ENCODE data around the gene MRPL20. TPM values are rescaled to one million over a fixed set of nuclear protein-coding genes. Genes with fewer than 3 reads are reported as not detected.
A peak's percentile ranks its signal among the peaks of the same experiment; 100 is the strongest.

Gene MRPL20
- total and polyA plus RNA-seq, 9 of the 15 experiments (the other 6 are each of a cell fraction or from before 2014, with no cell fraction given) = 180 to 671 (median 229) TPM

DNA sequence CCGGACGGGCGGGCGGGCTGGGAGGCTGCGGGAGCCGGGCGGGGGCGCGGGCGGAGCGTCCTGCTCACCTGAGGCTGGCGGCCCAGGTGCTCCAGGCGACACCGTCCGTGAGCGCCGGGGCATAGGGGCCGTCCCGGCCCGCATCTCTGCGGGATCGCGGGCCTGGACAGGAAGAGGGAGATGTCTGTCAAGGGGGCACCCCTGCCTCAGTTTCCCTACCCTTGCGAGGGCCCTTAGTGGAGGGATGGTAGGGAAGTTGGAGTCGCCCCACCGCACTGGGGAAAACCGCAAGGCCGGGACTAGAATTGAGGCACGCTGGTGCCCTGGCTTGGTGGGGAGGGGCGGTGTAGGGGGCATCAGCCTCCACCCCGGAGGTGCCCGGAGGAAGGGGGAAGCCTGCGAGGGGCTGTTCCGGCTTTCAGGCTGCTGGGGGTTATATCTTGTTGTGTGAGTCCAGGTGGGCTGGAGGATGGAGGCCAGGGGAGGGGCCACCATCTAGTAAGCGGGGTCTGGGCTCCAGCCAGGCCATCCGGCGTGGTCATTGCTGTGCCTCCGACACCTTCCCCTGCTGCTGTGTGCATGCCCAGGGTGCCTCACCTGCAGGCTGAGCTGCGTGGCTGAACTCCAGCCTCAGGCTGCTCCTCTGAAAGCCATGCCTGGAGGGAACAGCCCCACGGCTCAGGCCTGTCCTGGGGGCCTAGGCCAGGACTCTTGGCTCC lies 29.0 kb upstream of the MRPL20 start (continued):
- no peak for TF ChIP-seq NCOA2 (IDR thresholded peaks at IDR 0.05; ENCODE audit: partially characterized antibody in 2 of 2)
- TF ChIP-seq, protein P1, sequence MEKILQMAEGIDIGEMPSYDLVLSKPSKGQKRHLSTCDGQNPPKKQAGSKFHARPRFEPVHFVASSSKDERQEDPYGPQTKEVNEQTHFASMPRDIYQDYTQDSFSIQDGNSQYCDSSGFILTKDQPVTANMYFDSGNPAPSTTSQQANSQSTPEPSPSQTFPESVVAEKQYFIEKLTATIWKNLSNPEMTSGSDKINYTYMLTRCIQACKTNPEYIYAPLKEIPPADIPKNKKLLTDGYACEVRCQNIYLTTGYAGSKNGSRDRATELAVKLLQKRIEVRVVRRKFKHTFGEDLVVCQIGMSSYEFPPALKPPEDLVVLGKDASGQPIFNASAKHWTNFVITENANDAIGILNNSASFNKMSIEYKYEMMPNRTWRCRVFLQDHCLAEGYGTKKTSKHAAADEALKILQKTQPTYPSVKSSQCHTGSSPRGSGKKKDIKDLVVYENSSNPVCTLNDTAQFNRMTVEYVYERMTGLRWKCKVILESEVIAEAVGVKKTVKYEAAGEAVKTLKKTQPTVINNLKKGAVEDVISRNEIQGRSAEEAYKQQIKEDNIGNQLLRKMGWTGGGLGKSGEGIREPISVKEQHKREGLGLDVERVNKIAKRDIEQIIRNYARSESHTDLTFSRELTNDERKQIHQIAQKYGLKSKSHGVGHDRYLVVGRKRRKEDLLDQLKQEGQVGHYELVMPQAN (IDR thresholded peaks at IDR 0.05; ENCODE audit: borderline replicate concordance) = no peak
- TF ChIP-seq, protein P2, sequence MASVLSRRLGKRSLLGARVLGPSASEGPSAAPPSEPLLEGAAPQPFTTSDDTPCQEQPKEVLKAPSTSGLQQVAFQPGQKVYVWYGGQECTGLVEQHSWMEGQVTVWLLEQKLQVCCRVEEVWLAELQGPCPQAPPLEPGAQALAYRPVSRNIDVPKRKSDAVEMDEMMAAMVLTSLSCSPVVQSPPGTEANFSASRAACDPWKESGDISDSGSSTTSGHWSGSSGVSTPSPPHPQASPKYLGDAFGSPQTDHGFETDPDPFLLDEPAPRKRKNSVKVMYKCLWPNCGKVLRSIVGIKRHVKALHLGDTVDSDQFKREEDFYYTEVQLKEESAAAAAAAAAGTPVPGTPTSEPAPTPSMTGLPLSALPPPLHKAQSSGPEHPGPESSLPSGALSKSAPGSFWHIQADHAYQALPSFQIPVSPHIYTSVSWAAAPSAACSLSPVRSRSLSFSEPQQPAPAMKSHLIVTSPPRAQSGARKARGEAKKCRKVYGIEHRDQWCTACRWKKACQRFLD (CRISPR knock-in tag; IDR thresholded peaks at IDR 0.05) = no peak
- no peak for TF ChIP-seq DMBX1 (CRISPR knock-in tag; IDR thresholded peaks at IDR 0.05; ENCODE audit: borderline replicate concordance)
- TF ChIP-seq KDM5B (IDR thresholded peaks at IDR 0.05; ENCODE audit: insufficient replicate concordance, low read depth, low read length) = peak; percentile 13
- no peak for TF ChIP-seq GATAD2A (IDR thresholded peaks at IDR 0.05)
- no peak for TF ChIP-seq ZNF311 (CRISPR knock-in tag; IDR thresholded peaks at IDR 0.05)
- peak; percentile 1; the same call in 1 of the 2 replicates for TF ChIP-seq RBFOX2 (IDR thresholded peaks at IDR 0.05; ENCODE audit: low read depth, low read length)
- no peak for TF ChIP-seq NFATC3 (IDR thresholded peaks at IDR 0.05)
- no peak for TF ChIP-seq CEBPB (tag; IDR thresholded peaks at IDR 0.05)
- no peak for TF ChIP-seq ZZZ3 (IDR thresholded peaks at IDR 0.05)
